ENCODE results near the gene EXOC3L4. TPM values are rescaled to one million over a fixed set of nuclear protein-coding genes. Genes with fewer than 3 reads are reported as not detected.

EXOC3L4 gene
- total and polyA plus RNA-seq, 9 of the 15 experiments (the other 6 are each of a cell fraction or from before 2014, with no cell fraction given), result 0.10 to 6.7 (median 0.98) TPM; not detected in 1

- TF ChIP-seq ATF6 (CRISPR knock-in tag; IDR thresholded peaks at IDR 0.05) (no peak), SUPT5H (IDR thresholded peaks at IDR 0.05) (no peak), RBFOX2 (IDR thresholded peaks at IDR 0.05; ENCODE audit: low read depth, low read length) (peak; percentile 48; the same call in 1 of the 2 replicates), ZFP1 (CRISPR knock-in tag; IDR thresholded peaks at IDR 0.05) (no peak), FOXM1 (IDR thresholded peaks at IDR 0.05; ENCODE audit: low read depth) (no peak), FOXM1 (CRISPR knock-in tag; IDR thresholded peaks at IDR 0.05; ENCODE audit: low read depth) (no peak), SAP30 (IDR thresholded peaks at IDR 0.05; ENCODE audit: borderline replicate concordance, insufficient read depth, low read depth, low read length, poor library complexity, severe bottlenecking) (no peak), ZFP91 (CRISPR knock-in tag; IDR thresholded peaks at IDR 0.05) (no peak), AFF1 (IDR thresholded peaks at IDR 0.05; ENCODE audit: low read depth in 1 of 2, partially characterized antibody in 2 of 2) (no peak), BCL6 (CRISPR knock-in tag; IDR thresholded peaks at IDR 0.05) (no peak), SOX6 (IDR thresholded peaks at IDR 0.05) (no peak), CEBPB (tag; IDR thresholded peaks at IDR 0.05) (peak; percentile 80), HDAC2 (IDR thresholded peaks at IDR 0.05) (no peak), ZNF146 (CRISPR knock-in tag; IDR thresholded peaks at IDR 0.05; ENCODE audit: unreplicated experiment) (no peak), OTX1 (CRISPR knock-in tag; IDR thresholded peaks at IDR 0.05) (no peak), MTA2 (IDR thresholded peaks at IDR 0.05; ENCODE audit: low read depth) (no peak; the same call in 1 of the 2 replicates), ZNF436 (CRISPR knock-in tag; IDR thresholded peaks at IDR 0.05) (no peak), KAT8 (IDR thresholded peaks at IDR 0.05; ENCODE audit: low read depth) (no peak), TGIF2 (CRISPR knock-in tag; IDR thresholded peaks at IDR 0.05) (no peak), MBD2 (IDR thresholded peaks at IDR 0.05; ENCODE audit: borderline replicate concordance, low read depth) (no peak; the same call in 1 of the 2 replicates), ZNF76 (CRISPR knock-in tag; IDR thresholded peaks at IDR 0.05; ENCODE audit: borderline replicate concordance) (no peak), BHLHE40 (IDR thresholded peaks at IDR 0.05; ENCODE audit: low read length) (no peak), HEY1 (CRISPR knock-in tag; IDR thresholded peaks at IDR 0.05; ENCODE audit: borderline replicate concordance) (no peak)
These were observed 4.7 kb downstream of the EXOC3L4 start (continued) for GRCh38 chr14:103099081-103099732.
